Stimulated activated CD8-positive, alpha-beta memory T cell treated with anti-CD3 and anti-CD28 coated beads, Interleukin-7, amount 100 ng/mL, for 1 hour (primary cell): ENCODE data around the gene KDR.

ENCODE experiments used
- DNase-seq, 2 donors: peaks; one replicate each; pipeline ENCODE4 v3.0.0-alpha.2; 2020; ENCODE audit warnings: low read depth in 2 of 2

KDR gene

DNA sequence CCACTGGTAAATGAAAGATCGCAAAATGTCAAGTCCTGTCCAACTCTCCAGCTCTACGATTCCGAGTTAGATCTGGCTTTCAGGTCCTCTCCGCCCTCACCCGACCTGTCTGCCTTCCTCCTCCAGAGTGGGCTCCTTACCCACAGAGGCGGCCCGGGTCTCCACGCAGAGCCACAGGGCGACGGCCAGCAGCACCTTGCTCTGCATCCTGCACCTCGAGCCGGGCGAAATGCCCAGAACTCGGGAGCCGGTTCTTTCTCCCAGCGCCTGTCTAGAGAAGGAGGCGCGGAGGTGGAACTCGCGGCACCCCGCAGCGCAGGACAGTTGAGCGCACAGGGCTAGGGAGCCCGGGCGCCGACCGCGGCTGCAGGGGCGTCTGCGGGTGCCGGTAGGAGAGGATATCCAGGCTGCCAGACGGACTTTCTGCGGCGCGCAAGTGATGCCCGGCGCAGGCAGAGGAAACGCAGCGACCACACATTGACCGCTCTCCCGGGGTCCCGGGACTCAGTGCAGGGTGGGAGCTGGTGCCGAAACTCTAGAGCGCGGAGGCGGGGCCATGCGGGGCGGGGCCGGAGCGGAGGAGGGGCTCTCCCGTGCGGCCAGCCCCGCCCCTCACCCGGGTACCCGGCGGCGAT lies at the start of gene KDR:
Gene KDR (minus strand): TSS at position 509 of the 635 bp plus-strand sequence. CDS start 302 bp downstream, at position 207.
- no peak for DNase-seq

- no peak for DNase-seq
Observed at GRCh38 chr4:55173580-55173979, 48.2 kb upstream of the KDR start.

DNA sequence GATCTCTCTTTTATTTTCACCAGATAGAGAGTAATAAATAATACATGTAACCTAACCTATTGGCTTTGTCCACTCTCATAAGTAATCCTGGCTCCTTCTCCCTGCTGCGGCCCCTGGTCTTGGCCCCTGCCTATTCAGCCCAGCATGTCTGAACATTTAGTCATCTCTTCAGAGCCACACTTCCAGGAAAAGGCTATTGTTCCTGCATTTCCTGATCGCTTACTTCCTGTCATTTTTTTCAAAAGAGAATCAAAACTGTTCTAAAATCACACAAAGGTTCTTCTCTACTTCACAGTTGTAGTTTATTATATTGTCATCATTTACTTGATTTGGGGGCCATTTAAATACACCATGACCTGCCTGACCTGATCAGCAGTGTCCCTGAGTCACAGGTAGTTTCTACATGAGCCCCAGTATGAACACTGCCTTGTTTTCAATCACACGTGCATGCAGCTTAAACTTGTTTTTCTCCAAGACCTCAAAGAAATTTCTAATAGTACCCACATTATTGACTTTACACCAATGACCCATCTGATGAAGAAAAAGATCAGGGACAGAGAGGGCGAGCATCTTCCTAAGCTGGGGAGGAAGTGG lies 47.4 kb upstream of the KDR start:
- no peak for DNase-seq

- DNase-seq, result no peak
Observed at GRCh38 chr4:55170462-55170861, 45.1 kb upstream of the KDR start.

- DNase-seq, result no peak
Observed at GRCh38 chr4:55169352-55169961, 44.1 kb upstream of the KDR start.

- no peak for DNase-seq
Observed at GRCh38 chr4:55162396-55162795, 37.0 kb upstream of the KDR start.

DNA sequence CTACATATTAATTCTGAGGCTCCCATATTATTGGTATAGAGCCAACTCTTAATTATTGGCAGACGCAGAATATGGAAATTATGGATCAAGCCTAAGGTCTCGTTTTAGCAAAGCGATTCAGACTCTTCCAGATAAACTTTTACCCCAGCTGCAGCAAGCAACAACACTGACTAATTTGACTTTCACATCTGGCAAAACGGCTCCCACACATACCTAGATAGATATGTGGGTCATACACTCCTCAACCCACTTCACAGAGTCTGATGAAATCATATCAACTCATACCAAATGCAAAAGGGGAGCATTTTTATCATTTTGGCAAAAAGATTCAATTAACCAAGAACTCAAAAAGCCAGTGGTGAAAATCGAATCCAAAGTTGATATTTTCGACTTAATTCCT lies 36.3 kb upstream of the KDR start:
- DNase-seq, result no peak

GRCh38 chr4:55159851-55160250 lies 34.5 kb upstream of the KDR start:
- no peak for DNase-seq

DNA sequence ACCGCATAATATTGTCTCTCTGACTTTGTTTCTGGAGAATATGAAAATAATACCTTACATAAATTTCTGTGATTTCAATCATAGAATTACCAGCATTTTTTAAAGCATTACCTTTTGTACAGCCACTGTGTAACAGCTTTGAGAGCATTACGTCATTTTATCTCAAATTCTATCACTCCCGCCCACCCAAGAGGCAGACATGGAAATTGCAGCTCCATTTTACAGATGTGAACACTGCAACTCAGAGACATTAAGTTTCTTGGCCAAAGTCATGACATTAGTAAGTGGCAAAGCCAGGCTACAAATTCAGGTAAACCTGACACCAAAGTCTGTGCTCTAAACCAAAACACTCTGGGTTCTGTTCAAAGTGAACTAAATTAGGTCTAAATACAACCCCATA lies 33.6 kb upstream of the KDR start:
- no peak for DNase-seq

- DNase-seq, result no peak
Observed at GRCh38 chr4:55157559-55158277, 32.3 kb upstream of the KDR start.

- no peak for DNase-seq
Observed at GRCh38 chr4:55154933-55155332, 29.5 kb upstream of the KDR start.

GRCh38 chr4:55154290-55154880 lies 29.0 kb upstream of the KDR start:
- no peak for DNase-seq

- no peak for DNase-seq
Observed at GRCh38 chr4:55143858-55144257, 18.5 kb upstream of the KDR start.

DNA sequence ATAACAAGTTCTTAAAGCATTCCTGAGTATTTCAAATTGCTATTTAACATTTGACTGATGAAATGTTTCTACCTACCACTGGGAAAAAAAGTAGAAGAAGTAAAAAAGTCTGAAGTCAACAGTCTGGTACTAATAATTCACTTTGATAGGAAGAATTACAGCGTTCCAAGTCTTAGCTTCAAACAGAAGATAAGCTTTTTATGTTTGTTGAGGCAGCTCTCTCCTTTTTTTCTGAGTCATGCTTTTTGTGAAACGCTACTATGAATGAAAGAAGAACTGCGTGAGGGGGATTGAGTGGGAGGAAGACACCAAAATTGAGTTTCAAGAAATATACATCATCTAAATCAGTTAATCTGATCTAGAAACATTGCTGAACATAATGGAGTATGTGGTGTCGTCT lies 13.0 kb upstream of the KDR start:
- no peak for DNase-seq

- DNase-seq, result no peak
Observed at GRCh38 chr4:55136634-55137033, 11.2 kb upstream of the KDR start.

- DNase-seq, result no peak
Observed at GRCh38 chr4:55133951-55134350, 8.6 kb upstream of the KDR start.

GRCh38 chr4:55132775-55133174 lies 7.4 kb upstream of the KDR start:
- no peak for DNase-seq

- DNase-seq, result no peak
Observed at GRCh38 chr4:55127521-55127920, 2.1 kb upstream of the KDR start.

DNA sequence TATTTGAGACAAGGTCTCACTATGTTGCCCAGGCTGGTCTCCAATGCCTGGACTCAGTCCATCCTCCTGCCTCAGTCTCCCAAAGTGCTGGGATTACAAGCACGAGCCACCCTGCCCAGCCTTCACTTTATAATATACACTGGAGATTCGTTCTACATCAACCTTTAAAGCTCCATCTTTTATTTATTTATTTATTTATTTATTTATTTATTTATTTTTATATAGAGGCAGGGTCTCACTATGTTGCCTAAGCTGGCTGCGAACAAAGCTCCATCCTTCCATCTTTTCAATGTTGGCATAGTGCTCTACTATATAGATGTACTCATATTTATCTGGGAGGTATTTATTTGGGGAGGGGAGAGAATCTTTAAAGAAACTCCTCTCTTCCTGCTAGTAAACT lies 1.7 kb upstream of the KDR start:
- no peak for DNase-seq

- no peak for DNase-seq
Observed at GRCh38 chr4:55125763-55126541, 557 bp upstream of the KDR start.

GRCh38 chr4:55124322-55125076 lies 896 bp downstream of the KDR start:
- DNase-seq, result no peak
